WTC11 (cell line): ENCODE measurements around the gene MALAT1. TPM values are rescaled to one million over a fixed set of nuclear protein-coding genes. Genes with fewer than 3 reads are reported as not detected.

Experiments
- ATAC-seq: fragments of 200-7000 bp; cut with Tn5 transposase; 2 replicates; pipeline ENCODE4 v1.10.0; 2021; ENCODE audit warnings: mild to moderate bottlenecking, moderate library complexity
- Bru-seq: library from RNA; stranded (reverse); fragments of 400-500 nt; gene quantifications from one replicate; lab custom pipeline; 2021; lab: Mats Ljungman, UMichigan
- CTCF ChIA-PET: fragments of 300-600 bp; sonication (Branson Sonifier 250); formaldehyde crosslinking; loops from one replicate; lab custom pipeline; 2021; ENCODE audit warnings: antibody characterized with exemption; lab: Charles Lee
- POLR2A ChIA-PET: fragments of 350-600 bp; sonication (Branson Sonifier 250); formaldehyde crosslinking; loops from one replicate; lab custom pipeline; 2021; ENCODE audit warnings: antibody characterized with exemption; lab: Charles Lee
- DNase-seq: peaks from one replicate; pipeline ENCODE4 v3.0.0; 2021; ENCODE audit warnings: low spot score
- H3K27ac Mint-ChIP-seq: 2 replicates; pipeline ENCODE4 v1.8.0; 2021; ENCODE audit warnings: mixed read lengths
- H3K27me3 Mint-ChIP-seq: 2 replicates; pipeline ENCODE4 v1.8.0; 2021; ENCODE audit warnings: low read depth, mild to moderate bottlenecking, moderate library complexity, mixed read lengths
- H3K36me3 Mint-ChIP-seq: 2 replicates; pipeline ENCODE4 v1.8.0; 2021; ENCODE audit warnings: mixed read lengths
- H3K4me1 Mint-ChIP-seq: 2 replicates; pipeline ENCODE4 v1.8.0; 2022; ENCODE audit warnings: mixed read lengths
- H3K4me3 Mint-ChIP-seq: 2 replicates; pipeline ENCODE4 v1.8.0; 2021; ENCODE audit warnings: mild to moderate bottlenecking, moderate library complexity, mixed read lengths
- H3K9me3 Mint-ChIP-seq: 2 replicates; pipeline ENCODE4 v1.8.0; 2021; ENCODE audit warnings: mixed read lengths
- ATF1 ChIP-seq: sonication (generic); formaldehyde crosslinking; IDR thresholded peaks from 2 replicates; pipeline ENCODE4 v1.8.1; 2023; ENCODE audit warnings: mild to moderate bottlenecking, moderate library complexity, missing genetic modification reagents
- ESRRA ChIP-seq: sonication (generic); formaldehyde crosslinking; IDR thresholded peaks from 2 replicates; pipeline ENCODE4 v1.8.1; 2022; ENCODE audit warnings: mild to moderate bottlenecking, missing genetic modification reagents, borderline replicate concordance
- FOXK1 ChIP-seq: sonication (generic); formaldehyde crosslinking; IDR thresholded peaks from 2 replicates; pipeline ENCODE4 v1.8.0; 2022; ENCODE audit warnings: mild to moderate bottlenecking, moderate library complexity, missing genetic modification reagents
- GABPB1 ChIP-seq: sonication (generic); formaldehyde crosslinking; IDR thresholded peaks from 2 replicates; pipeline ENCODE4 v1.8.1; 2023; ENCODE audit warnings: mild to moderate bottlenecking, missing genetic modification reagents
- GRHL2 ChIP-seq: fragments of 250-450 bp; sonication (Bioruptor Pico); IDR thresholded peaks from 2 replicates; pipeline ENCODE4 v1.8.0; 2022; ENCODE audit warnings: mild to moderate bottlenecking, moderate library complexity; ENCODE audit not compliant: insufficient replicate concordance, severe bottlenecking
- HMGA2 ChIP-seq: fragments of 250-450 bp; sonication (Bioruptor Pico); IDR thresholded peaks from 2 replicates; pipeline ENCODE4 v1.4.0; 2021; ENCODE audit warnings: mild to moderate bottlenecking, moderate library complexity
- MXD4 ChIP-seq: fragments of 250-450 bp; sonication (Bioruptor Pico); IDR thresholded peaks from 2 replicates; pipeline ENCODE4 v1.8.0; 2021; ENCODE audit warnings: mild to moderate bottlenecking, moderate library complexity, borderline replicate concordance
- NR1H2 ChIP-seq: sonication (generic); formaldehyde crosslinking; IDR thresholded peaks from 2 replicates; pipeline ENCODE4 v1.9.0; 2021; ENCODE audit warnings: mild to moderate bottlenecking, moderate library complexity, missing genetic modification reagents
- OVOL2 ChIP-seq: fragments of 250-450 bp; sonication (Bioruptor Pico); IDR thresholded peaks from 2 replicates; pipeline ENCODE4 v1.9.0; 2021; ENCODE audit warnings: mild to moderate bottlenecking, borderline replicate concordance
- PRRX2 ChIP-seq: fragments of 250-450 bp; sonication (Bioruptor Pico); IDR thresholded peaks from 2 replicates; pipeline ENCODE4 v1.8.0; 2021; ENCODE audit warnings: mild to moderate bottlenecking
- RELA ChIP-seq: sonication (generic); formaldehyde crosslinking; IDR thresholded peaks from 2 replicates; pipeline ENCODE4 v1.8.1; 2022; ENCODE audit warnings: missing genetic modification reagents, mild to moderate bottlenecking, borderline replicate concordance
- RORB ChIP-seq: fragments of 250-450 bp; sonication (Bioruptor Pico); IDR thresholded peaks from 2 replicates; pipeline ENCODE4 v1.9.0; 2021; ENCODE audit warnings: mild to moderate bottlenecking
- TCF7 ChIP-seq: sonication (generic); formaldehyde crosslinking; IDR thresholded peaks from 2 replicates; pipeline ENCODE4 v1.8.0; 2022; ENCODE audit warnings: mild to moderate bottlenecking, low read depth, missing genetic modification reagents, moderate library complexity
- TP53 ChIP-seq: sonication (generic); formaldehyde crosslinking; IDR thresholded peaks from 2 replicates; pipeline ENCODE4 v1.8.1; 2023; ENCODE audit warnings: mild to moderate bottlenecking, missing genetic modification reagents
- ZNF317 ChIP-seq: sonication (generic); formaldehyde crosslinking; IDR thresholded peaks from 2 replicates; pipeline ENCODE4 v1.8.1; 2023; ENCODE audit warnings: low read depth, mild to moderate bottlenecking, moderate library complexity, missing genetic modification reagents, borderline replicate concordance
- ZNF416 ChIP-seq: fragments of 250-450 bp; sonication (Bioruptor Pico); IDR thresholded peaks from 2 replicates; pipeline ENCODE4 v1.9.0; 2021; ENCODE audit warnings: mild to moderate bottlenecking, inconsistent platforms
- long read RNA-seq, 3 experiments: library from RNA in 1 of 3; library from capped mRNA in 1 of 3; library from polyadenylated mRNA in 1 of 3; unstranded in 2 of 3; stranded (forward) in 1 of 3; transcript quantifications; one replicate each; pipeline ENCODE4 v2.0.0, GENCODE V29; 2021
- total RNA-seq: library from RNA; stranded (reverse); gene quantifications from 3 replicates; pipeline ENCODE4 v1.2.3, GENCODE V29; 2021
- TF ChIP-seq, protein P1 (sequence below): sonication (generic); formaldehyde crosslinking; IDR thresholded peaks from 2 replicates; pipeline ENCODE4 v1.8.1; 2022; ENCODE audit warnings: low read depth, missing genetic modification reagents, borderline replicate concordance
- TF ChIP-seq, protein P2 (sequence below): sonication (generic); formaldehyde crosslinking; IDR thresholded peaks from 2 replicates; pipeline ENCODE4 v1.8.1; 2023; ENCODE audit warnings: mild to moderate bottlenecking, missing genetic modification reagents, moderate library complexity
- TF ChIP-seq, protein P3 (sequence below): sonication (generic); formaldehyde crosslinking; conservative IDR thresholded peaks from 2 replicates; pipeline ENCODE4 v1.8.1; 2023; ENCODE audit warnings: mild to moderate bottlenecking, low read depth, missing genetic modification reagents, moderate library complexity
- TF ChIP-seq, protein P4 (sequence below): sonication (generic); formaldehyde crosslinking; IDR thresholded peaks from 2 replicates; pipeline ENCODE4 v1.8.0; 2022; ENCODE audit warnings: mild to moderate bottlenecking, missing genetic modification reagents
- TF ChIP-seq, protein P5 (sequence below): sonication (generic); formaldehyde crosslinking; IDR thresholded peaks from 2 replicates; pipeline ENCODE4 v1.8.1; 2022; ENCODE audit warnings: mild to moderate bottlenecking, missing genetic modification reagents, moderate library complexity, borderline replicate concordance
- TF ChIP-seq, protein P6 (sequence below): sonication (generic); formaldehyde crosslinking; IDR thresholded peaks from 2 replicates; pipeline ENCODE4 v1.8.1; 2023; ENCODE audit warnings: mild to moderate bottlenecking, moderate library complexity, missing genetic modification reagents
- TF ChIP-seq, protein P7 (sequence below): sonication (generic); formaldehyde crosslinking; IDR thresholded peaks from 2 replicates; pipeline ENCODE4 v1.8.0; 2023; ENCODE audit warnings: missing genetic modification reagents
- TF ChIP-seq, protein P8 (sequence below): fragments of 200-600 bp; IDR thresholded peaks from 2 replicates; pipeline ENCODE4 v1.8.0; 2022; ENCODE audit warnings: antibody characterized with exemption

Gene MALAT1
- total RNA-seq (1,830 to 2,350 TPM (median 2,261 TPM) in 3 replicates), Bru-seq, nascent RNA (percentile 100 among the genes with signal in this experiment)
- long read RNA-seq, experiment 1, full-length matches to known transcripts = 27 of 29 reads
- long read RNA-seq, experiment 1, partial matches to known transcripts = 0 of 29 reads
- long read RNA-seq, experiment 1, other reads (novel, unspliced or antisense) = 2 of 29 reads
- long read RNA-seq, experiment 2, full-length matches to known transcripts = 16 of 16 reads
- long read RNA-seq, experiment 2, partial matches to known transcripts = 0 of 16 reads
- long read RNA-seq, experiment 2, other reads (novel, unspliced or antisense) = 0 of 16 reads
- long read RNA-seq, experiment 3, full-length matches to known transcripts = 266 of 267 reads
- long read RNA-seq, experiment 3, partial matches to known transcripts = 0 of 267 reads
- long read RNA-seq, experiment 3, other reads (novel, unspliced or antisense) = 1 of 267 reads

DNA sequence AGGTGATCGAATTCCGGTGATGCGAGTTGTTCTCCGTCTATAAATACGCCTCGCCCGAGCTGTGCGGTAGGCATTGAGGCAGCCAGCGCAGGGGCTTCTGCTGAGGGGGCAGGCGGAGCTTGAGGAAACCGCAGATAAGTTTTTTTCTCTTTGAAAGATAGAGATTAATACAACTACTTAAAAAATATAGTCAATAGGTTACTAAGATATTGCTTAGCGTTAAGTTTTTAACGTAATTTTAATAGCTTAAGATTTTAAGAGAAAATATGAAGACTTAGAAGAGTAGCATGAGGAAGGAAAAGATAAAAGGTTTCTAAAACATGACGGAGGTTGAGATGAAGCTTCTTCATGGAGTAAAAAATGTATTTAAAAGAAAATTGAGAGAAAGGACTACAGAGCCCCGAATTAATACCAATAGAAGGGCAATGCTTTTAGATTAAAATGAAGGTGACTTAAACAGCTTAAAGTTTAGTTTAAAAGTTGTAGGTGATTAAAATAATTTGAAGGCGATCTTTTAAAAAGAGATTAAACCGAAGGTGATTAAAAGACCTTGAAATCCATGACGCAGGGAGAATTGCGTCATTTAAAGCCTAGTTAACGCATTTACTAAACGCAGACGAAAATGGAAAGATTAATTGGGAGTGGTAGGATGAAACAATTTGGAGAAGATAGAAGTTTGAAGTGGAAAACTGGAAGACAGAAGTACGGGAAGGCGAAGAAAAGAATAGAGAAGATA is at the start of gene MALAT1:
TSS of gene MALAT1 (plus strand) at position 69 of the 736 bp plus-strand sequence.
- Mint-ChIP-seq H3K4me1 (peaks cover 33% of the 10 kb centered on the region), H3K27ac (no peak within 1 kb of the TSS), H3K9me3 (no peaks in the 10 kb centered on the region), H3K27me3 (no peaks in the 10 kb centered on the region), H3K36me3 (no peaks in the 10 kb centered on the region), H3K4me3 (no peak within 1 kb of the TSS)
- ChIA-PET CTCF (interaction anchor here (0.5 to 4.8 kb wide), 6 partner anchors 20 to 83 kb away, joined by 3 to 47 read pairs (median 4); partner anchors contain the start of gene FAM89B), POLR2A (interaction anchor here (0.5 to 8.3 kb wide), 34 partner anchors 9 to 967 kb away, joined by 3 to 502 read pairs (median 4); partner anchors contain the start of genes CFL1, FAM89B, NEAT1 and PCNX3)
- DNase-seq (peak; percentile 91), ATAC-seq (peak; percentile 6; the same call in 1 of the 2 replicates)
- peak; percentile 95 for TF ChIP-seq OVOL2 (CRISPR knock-in tag)
- TF ChIP-seq, protein P1, sequence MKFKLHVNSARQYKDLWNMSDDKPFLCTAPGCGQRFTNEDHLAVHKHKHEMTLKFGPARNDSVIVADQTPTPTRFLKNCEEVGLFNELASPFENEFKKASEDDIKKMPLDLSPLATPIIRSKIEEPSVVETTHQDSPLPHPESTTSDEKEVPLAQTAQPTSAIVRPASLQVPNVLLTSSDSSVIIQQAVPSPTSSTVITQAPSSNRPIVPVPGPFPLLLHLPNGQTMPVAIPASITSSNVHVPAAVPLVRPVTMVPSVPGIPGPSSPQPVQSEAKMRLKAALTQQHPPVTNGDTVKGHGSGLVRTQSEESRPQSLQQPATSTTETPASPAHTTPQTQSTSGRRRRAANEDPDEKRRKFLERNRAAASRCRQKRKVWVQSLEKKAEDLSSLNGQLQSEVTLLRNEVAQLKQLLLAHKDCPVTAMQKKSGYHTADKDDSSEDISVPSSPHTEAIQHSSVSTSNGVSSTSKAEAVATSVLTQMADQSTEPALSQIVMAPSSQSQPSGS (CRISPR knock-in tag) = no peak
- TF ChIP-seq, protein P2, sequence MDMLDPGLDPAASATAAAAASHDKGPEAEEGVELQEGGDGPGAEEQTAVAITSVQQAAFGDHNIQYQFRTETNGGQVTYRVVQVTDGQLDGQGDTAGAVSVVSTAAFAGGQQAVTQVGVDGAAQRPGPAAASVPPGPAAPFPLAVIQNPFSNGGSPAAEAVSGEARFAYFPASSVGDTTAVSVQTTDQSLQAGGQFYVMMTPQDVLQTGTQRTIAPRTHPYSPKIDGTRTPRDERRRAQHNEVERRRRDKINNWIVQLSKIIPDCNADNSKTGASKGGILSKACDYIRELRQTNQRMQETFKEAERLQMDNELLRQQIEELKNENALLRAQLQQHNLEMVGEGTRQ (CRISPR knock-in tag) = no peak
- TF ChIP-seq ATF1 = no peak
- peak; percentile 94 for TF ChIP-seq RORB
- TF ChIP-seq ESRRA (CRISPR knock-in tag) = no peak
- no peak for TF ChIP-seq ZNF317 (CRISPR knock-in tag)
- no peak for TF ChIP-seq GRHL2 (CRISPR knock-in tag)
- TF ChIP-seq FOXK1 (CRISPR knock-in tag) = peak; percentile 68
- TF ChIP-seq, protein P3, sequence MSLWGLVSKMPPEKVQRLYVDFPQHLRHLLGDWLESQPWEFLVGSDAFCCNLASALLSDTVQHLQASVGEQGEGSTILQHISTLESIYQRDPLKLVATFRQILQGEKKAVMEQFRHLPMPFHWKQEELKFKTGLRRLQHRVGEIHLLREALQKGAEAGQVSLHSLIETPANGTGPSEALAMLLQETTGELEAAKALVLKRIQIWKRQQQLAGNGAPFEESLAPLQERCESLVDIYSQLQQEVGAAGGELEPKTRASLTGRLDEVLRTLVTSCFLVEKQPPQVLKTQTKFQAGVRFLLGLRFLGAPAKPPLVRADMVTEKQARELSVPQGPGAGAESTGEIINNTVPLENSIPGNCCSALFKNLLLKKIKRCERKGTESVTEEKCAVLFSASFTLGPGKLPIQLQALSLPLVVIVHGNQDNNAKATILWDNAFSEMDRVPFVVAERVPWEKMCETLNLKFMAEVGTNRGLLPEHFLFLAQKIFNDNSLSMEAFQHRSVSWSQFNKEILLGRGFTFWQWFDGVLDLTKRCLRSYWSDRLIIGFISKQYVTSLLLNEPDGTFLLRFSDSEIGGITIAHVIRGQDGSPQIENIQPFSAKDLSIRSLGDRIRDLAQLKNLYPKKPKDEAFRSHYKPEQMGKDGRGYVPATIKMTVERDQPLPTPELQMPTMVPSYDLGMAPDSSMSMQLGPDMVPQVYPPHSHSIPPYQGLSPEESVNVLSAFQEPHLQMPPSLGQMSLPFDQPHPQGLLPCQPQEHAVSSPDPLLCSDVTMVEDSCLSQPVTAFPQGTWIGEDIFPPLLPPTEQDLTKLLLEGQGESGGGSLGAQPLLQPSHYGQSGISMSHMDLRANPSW (CRISPR knock-in tag) = no peak
- no peak for TF ChIP-seq MXD4 (CRISPR knock-in tag)
- TF ChIP-seq, protein P4, sequence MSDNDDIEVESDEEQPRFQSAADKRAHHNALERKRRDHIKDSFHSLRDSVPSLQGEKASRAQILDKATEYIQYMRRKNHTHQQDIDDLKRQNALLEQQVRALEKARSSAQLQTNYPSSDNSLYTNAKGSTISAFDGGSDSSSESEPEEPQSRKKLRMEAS = no peak
- 0 out of 2 replicates have a peak, but pooled peaks have one; percentile 58 for TF ChIP-seq TP53 (CRISPR knock-in tag)
- TF ChIP-seq, protein P5, sequence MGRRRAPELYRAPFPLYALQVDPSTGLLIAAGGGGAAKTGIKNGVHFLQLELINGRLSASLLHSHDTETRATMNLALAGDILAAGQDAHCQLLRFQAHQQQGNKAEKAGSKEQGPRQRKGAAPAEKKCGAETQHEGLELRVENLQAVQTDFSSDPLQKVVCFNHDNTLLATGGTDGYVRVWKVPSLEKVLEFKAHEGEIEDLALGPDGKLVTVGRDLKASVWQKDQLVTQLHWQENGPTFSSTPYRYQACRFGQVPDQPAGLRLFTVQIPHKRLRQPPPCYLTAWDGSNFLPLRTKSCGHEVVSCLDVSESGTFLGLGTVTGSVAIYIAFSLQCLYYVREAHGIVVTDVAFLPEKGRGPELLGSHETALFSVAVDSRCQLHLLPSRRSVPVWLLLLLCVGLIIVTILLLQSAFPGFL (CRISPR knock-in tag) = no peak
- no peak for TF ChIP-seq RELA
- TF ChIP-seq PRRX2 (CRISPR knock-in tag) = peak; percentile 80
- TF ChIP-seq, protein P6, sequence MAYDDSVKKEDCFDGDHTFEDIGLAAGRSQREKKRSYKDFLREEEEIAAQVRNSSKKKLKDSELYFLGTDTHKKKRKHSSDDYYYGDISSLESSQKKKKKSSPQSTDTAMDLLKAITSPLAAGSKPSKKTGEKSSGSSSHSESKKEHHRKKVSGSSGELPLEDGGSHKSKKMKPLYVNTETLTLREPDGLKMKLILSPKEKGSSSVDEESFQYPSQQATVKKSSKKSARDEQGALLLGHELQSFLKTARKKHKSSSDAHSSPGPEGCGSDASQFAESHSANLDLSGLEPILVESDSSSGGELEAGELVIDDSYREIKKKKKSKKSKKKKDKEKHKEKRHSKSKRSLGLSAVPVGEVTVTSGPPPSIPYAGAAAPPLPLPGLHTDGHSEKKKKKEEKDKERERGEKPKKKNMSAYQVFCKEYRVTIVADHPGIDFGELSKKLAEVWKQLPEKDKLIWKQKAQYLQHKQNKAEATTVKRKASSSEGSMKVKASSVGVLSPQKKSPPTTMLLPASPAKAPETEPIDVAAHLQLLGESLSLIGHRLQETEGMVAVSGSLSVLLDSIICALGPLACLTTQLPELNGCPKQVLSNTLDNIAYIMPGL (CRISPR knock-in tag) = 0 out of 2 replicates have a peak, but pooled peaks have one; percentile 49
- TF ChIP-seq HMGA2 (CRISPR knock-in tag) = peak; percentile 64; the same call in 1 of the 2 replicates
- TF ChIP-seq GABPB1 (CRISPR knock-in tag) = 0 out of 2 replicates have a peak, but pooled peaks have one; percentile 7
- TF ChIP-seq, protein P7, sequence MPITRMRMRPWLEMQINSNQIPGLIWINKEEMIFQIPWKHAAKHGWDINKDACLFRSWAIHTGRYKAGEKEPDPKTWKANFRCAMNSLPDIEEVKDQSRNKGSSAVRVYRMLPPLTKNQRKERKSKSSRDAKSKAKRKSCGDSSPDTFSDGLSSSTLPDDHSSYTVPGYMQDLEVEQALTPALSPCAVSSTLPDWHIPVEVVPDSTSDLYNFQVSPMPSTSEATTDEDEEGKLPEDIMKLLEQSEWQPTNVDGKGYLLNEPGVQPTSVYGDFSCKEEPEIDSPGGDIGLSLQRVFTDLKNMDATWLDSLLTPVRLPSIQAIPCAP (CRISPR knock-in tag) = no peak
- TF ChIP-seq, protein P8, sequence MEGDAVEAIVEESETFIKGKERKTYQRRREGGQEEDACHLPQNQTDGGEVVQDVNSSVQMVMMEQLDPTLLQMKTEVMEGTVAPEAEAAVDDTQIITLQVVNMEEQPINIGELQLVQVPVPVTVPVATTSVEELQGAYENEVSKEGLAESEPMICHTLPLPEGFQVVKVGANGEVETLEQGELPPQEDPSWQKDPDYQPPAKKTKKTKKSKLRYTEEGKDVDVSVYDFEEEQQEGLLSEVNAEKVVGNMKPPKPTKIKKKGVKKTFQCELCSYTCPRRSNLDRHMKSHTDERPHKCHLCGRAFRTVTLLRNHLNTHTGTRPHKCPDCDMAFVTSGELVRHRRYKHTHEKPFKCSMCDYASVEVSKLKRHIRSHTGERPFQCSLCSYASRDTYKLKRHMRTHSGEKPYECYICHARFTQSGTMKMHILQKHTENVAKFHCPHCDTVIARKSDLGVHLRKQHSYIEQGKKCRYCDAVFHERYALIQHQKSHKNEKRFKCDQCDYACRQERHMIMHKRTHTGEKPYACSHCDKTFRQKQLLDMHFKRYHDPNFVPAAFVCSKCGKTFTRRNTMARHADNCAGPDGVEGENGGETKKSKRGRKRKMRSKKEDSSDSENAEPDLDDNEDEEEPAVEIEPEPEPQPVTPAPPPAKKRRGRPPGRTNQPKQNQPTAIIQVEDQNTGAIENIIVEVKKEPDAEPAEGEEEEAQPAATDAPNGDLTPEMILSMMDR = no peak
- TF ChIP-seq ZNF416 (CRISPR knock-in tag) = peak; percentile 81
- no peak for TF ChIP-seq NR1H2 (CRISPR knock-in tag)
- TF ChIP-seq TCF7 (CRISPR knock-in tag) = no peak
